MM.1S (cell line): ENCODE results near the gene SETBP1.
"Not testable (repeated sequence)": the region's sequence is repeated elsewhere in the genome, so short reads cannot be mapped to it uniquely, and the experiment has no call there.

ENCODE experiments used
- DNase-seq: peaks from one replicate; pipeline ENCODE4 v3.0.0-alpha.2; 2015
- H2AFZ ChIP-seq: fragments of 300-600 bp; sonication (generic); 2 replicates; pipeline ENCODE4 v1.6.0; 2016; ENCODE audit warnings: antibody characterized with exemption, low read length
- H3F3A ChIP-seq: fragments of 300-600 bp; sonication (generic); 2 replicates; pipeline ENCODE4 v1.6.1; 2016; ENCODE audit warnings: mild to moderate bottlenecking, antibody characterized with exemption, low read length, moderate library complexity, mixed read lengths; ENCODE audit not compliant: insufficient read depth
- H3K27ac ChIP-seq: fragments of 300-600 bp; sonication (generic); 2 replicates; pipeline ENCODE4 v1.5.1; 2016; ENCODE audit warnings: mild to moderate bottlenecking, low read length
- H3K27me3 ChIP-seq: fragments of 300-600 bp; sonication (generic); replicated peaks from 2 replicates; pipeline ENCODE4 v1.6.0; 2016; ENCODE audit warnings: low read length; ENCODE audit not compliant: insufficient read depth
- H3K36me3 ChIP-seq: fragments of 300-600 bp; sonication (generic); replicated peaks from 2 replicates; pipeline ENCODE4 v1.6.1; 2016; ENCODE audit warnings: mild to moderate bottlenecking, low read length, mixed read lengths; ENCODE audit not compliant: insufficient read depth
- H3K4me1 ChIP-seq: fragments of 300-600 bp; sonication (generic); 2 replicates; pipeline ENCODE4 v1.6.1; 2016; ENCODE audit warnings: low read length, mixed read lengths
- H3K4me2 ChIP-seq: fragments of 300-600 bp; sonication (generic); 2 replicates; pipeline ENCODE4 v1.6.0; 2016; ENCODE audit warnings: low read depth, low read length
- H3K4me3 ChIP-seq: fragments of 300-600 bp; sonication (generic); 2 replicates; pipeline ENCODE4 v1.5.1; 2016; ENCODE audit warnings: low read length, mixed read lengths
- H3K79me2 ChIP-seq: fragments of 300-600 bp; sonication (generic); 2 replicates; pipeline ENCODE4 v1.6.1; 2016; ENCODE audit warnings: mixed run types, low read length, mixed read lengths
- H3K9ac ChIP-seq: fragments of 300-600 bp; sonication (generic); 2 replicates; pipeline ENCODE4 v1.6.1; 2016; ENCODE audit warnings: low read length, mixed read lengths
- H3K9me2 ChIP-seq: fragments of 300-600 bp; sonication (generic); replicated peaks from 2 replicates; pipeline ENCODE4 v1.6.1; 2016; ENCODE audit warnings: mild to moderate bottlenecking, low read length, mixed read lengths; ENCODE audit not compliant: insufficient read depth
- H3K9me3 ChIP-seq: fragments of 300-600 bp; sonication (generic); replicated peaks from 2 replicates; pipeline ENCODE4 v1.6.1; 2016; ENCODE audit warnings: mild to moderate bottlenecking, low read length, mixed read lengths; ENCODE audit not compliant: insufficient read depth
- H4K20me1 ChIP-seq: fragments of 300-600 bp; sonication (generic); 2 replicates; pipeline ENCODE4 v1.6.1; 2016; ENCODE audit warnings: mild to moderate bottlenecking, low read length, moderate library complexity, mixed read lengths; ENCODE audit not compliant: insufficient read depth
- CTCF ChIP-seq: fragments of 300-600 bp; sonication (generic); IDR thresholded peaks from 2 replicates; pipeline ENCODE4 v1.5.1; 2016; ENCODE audit warnings: antibody characterized with exemption, low read length, mixed read lengths
- EZH2 ChIP-seq: fragments of 300-600 bp; sonication (generic); optimal IDR thresholded peaks from 2 replicates; pipeline ENCODE3; 2017; ENCODE audit warnings: low read depth, mild to moderate bottlenecking, antibody characterized with exemption, low read length, mixed read lengths
- EZH2phosphoT487 ChIP-seq: fragments of 300-600 bp; sonication (generic); IDR thresholded peaks from 2 replicates; pipeline ENCODE4 v1.6.1; 2018; ENCODE audit warnings: antibody characterized with exemption, low read length

SETBP1 gene

GRCh38 chr18:44798433-44799048 lies 117.9 kb downstream of the SETBP1 start:
- peak overlapping the region; percentile 70 for H3K27ac ChIP-seq
- no peaks in the 10 kb centered on the region for H3K27me3 ChIP-seq
- no peak overlapping the region for H3K4me3 ChIP-seq
- no peaks in the 10 kb centered on the region for H3K9me2 ChIP-seq
- peak; percentile 34 for DNase-seq
- H3K9me3 ChIP-seq = no peaks in the 10 kb centered on the region
- no peak overlapping the region for H2AFZ ChIP-seq
- TF ChIP-seq CTCF (no peak), EZH2phosphoT487 (no peak), EZH2 (no peak)
- no peaks in the 10 kb centered on the region for H4K20me1 ChIP-seq
- peaks cover 34% of the 10 kb centered on the region for H3F3A ChIP-seq
- no peaks in the 10 kb centered on the region for H3K36me3 ChIP-seq
- H3K79me2 ChIP-seq = peaks cover 63% of the 10 kb centered on the region
- H3K4me2 ChIP-seq = peak overlapping the region; percentile 56
- H3K9ac ChIP-seq = peak overlapping the region; percentile 11; the same call in 1 of the 2 replicates
- peaks cover 58% of the 10 kb centered on the region for H3K4me1 ChIP-seq

- Histone ChIP-seq H3K9ac (no peak overlapping the region), H3K4me2 (peak overlapping the region; percentile 56; the same call in 1 of the 2 replicates), H3K36me3 (no peaks in the 10 kb centered on the region), H3K27ac (peak overlapping the region; percentile 70), H4K20me1 (no peaks in the 10 kb centered on the region), H3K4me3 (no peak overlapping the region), H3K27me3 (no peaks in the 10 kb centered on the region), H3K9me3 (no peaks in the 10 kb centered on the region), H3F3A (peaks cover 38% of the 10 kb centered on the region), H3K9me2 (no peaks in the 10 kb centered on the region), H3K4me1 (peaks cover 67% of the 10 kb centered on the region), H2AFZ (no peak overlapping the region), H3K79me2 (peaks cover 64% of the 10 kb centered on the region)
- TF ChIP-seq EZH2 = no peak
- TF ChIP-seq EZH2phosphoT487 = no peak
- no peak for TF ChIP-seq CTCF
- DNase-seq = no peak
These were observed 118.8 kb downstream of the SETBP1 start for GRCh38 chr18:44799382-44799906.

GRCh38 chr18:44799907-44800421 lies 119.3 kb downstream of the SETBP1 start:
- no peak overlapping the region for H3K4me3 ChIP-seq
- peaks cover 38% of the 10 kb centered on the region for H3F3A ChIP-seq
- no peaks in the 10 kb centered on the region for H3K36me3 ChIP-seq
- H2AFZ ChIP-seq = no peak overlapping the region
- peaks cover 67% of the 10 kb centered on the region for H3K79me2 ChIP-seq
- H3K27ac ChIP-seq = peak overlapping the region; percentile 70; the same call in 1 of the 2 replicates
- TF ChIP-seq EZH2 = no peak
- TF ChIP-seq CTCF = no peak
- no peak for TF ChIP-seq EZH2phosphoT487
- peaks cover 68% of the 10 kb centered on the region for H3K4me1 ChIP-seq
- no peaks in the 10 kb centered on the region for H3K27me3 ChIP-seq
- 0 out of 2 replicates have a peak overlapping the region, but pooled peaks have one; percentile 37 for H3K4me2 ChIP-seq
- DNase-seq = no peak
- no peaks in the 10 kb centered on the region for H4K20me1 ChIP-seq
- no peak overlapping the region; the same call in 1 of the 2 replicates for H3K9ac ChIP-seq
- H3K9me2 ChIP-seq = no peaks in the 10 kb centered on the region
- H3K9me3 ChIP-seq = no peaks in the 10 kb centered on the region

GRCh38 chr18:44800766-44801165 lies 120.1 kb downstream of the SETBP1 start:
- H2AFZ ChIP-seq, H3K9ac ChIP-seq, H3K27me3 ChIP-seq, H3K4me3 ChIP-seq, H3K9me2 ChIP-seq, H3K36me3 ChIP-seq, H3K9me3 ChIP-seq, H3K4me2 ChIP-seq, H4K20me1 ChIP-seq, DNase-seq, H3K27ac ChIP-seq: not testable (repeated sequence)
- peaks cover 72% of the 10 kb centered on the region for H3K4me1 ChIP-seq
- peaks cover 38% of the 10 kb centered on the region for H3F3A ChIP-seq
- H3K79me2 ChIP-seq = peaks cover 67% of the 10 kb centered on the region
